ENCODE measurements around the gene COMMD2. TPM values are rescaled to one million over a fixed set of nuclear protein-coding genes. Genes with fewer than 3 reads are reported as not detected.

The COMMD2 gene
- total and polyA plus RNA-seq, 10 of the 15 experiments (the other 5 are each of a cell fraction or from before 2014, with no cell fraction given) = 23.0 to 97.0 (median 50.9) TPM

DNA sequence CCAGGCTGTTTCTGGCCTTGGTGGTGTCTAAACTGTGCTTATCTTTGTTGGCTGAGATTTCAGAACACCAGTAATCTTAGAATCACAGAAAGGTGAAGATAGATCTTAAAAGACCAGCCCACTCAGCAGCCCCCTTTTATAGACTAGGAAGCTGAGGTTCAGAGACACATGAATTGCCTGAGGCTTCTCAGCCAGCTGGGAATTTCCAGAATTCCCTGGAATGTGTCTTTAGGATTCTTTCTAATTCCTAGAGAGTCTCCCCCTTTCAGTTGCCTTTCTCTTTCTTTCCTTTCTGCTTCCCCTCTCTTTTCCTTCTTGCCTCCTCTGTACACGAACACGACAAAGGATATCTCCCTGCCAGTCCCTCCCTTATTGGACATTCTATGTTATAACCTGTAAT is 20.6 kb upstream of the COMMD2 start:
- H3K4me2 ChIP-seq (ENCODE audit: control insufficient read depth, insufficient read depth) = no peak overlapping the region
- no peaks in the 10 kb centered on the region; a peak in 2 of 4 replicates for H3K27me3 ChIP-seq (replicated peaks in 1 of 2; ENCODE audit: control insufficient read depth in 2 of 2, insufficient read depth in 2 of 2, low read length in 1 of 2)
- no peak for ATAC-seq
- TF ChIP-seq MAX (IDR thresholded peaks at IDR 0.05; ENCODE audit: low read depth, low read length) (no peak), WRNIP1 (IDR thresholded peaks at IDR 0.05; ENCODE audit: borderline replicate concordance, low read depth, low read length) (no peak), PML (IDR thresholded peaks at IDR 0.05; ENCODE audit: low read length) (no peak), CEBPZ (IDR thresholded peaks at IDR 0.05; ENCODE audit: low read depth, low read length) (no peak), SREBF1 (IDR thresholded peaks at IDR 0.05; ENCODE audit: low read length) (no peak), TARDBP (IDR thresholded peaks at IDR 0.05; ENCODE audit: borderline replicate concordance) (no peak), MEF2A (IDR thresholded peaks at IDR 0.05; ENCODE audit: insufficient read depth, low read depth, low read length) (no peak), IKZF2 (IDR thresholded peaks at IDR 0.05) (no peak), SMAD5 (IDR thresholded peaks at IDR 0.05; ENCODE audit: low read depth) (no peak), POLR2A (IDR thresholded peaks at IDR 0.05; ENCODE audit: low read depth, low read length) (no peak), KAT2A (conservative IDR thresholded peaks at IDR 0.05; ENCODE audit: control insufficient read depth, low read depth, low read length) (no peak), MEF2B (IDR thresholded peaks at IDR 0.05; ENCODE audit: partially characterized antibody, poor library complexity, severe bottlenecking) (no peak), STAT1 (conservative IDR thresholded peaks at IDR 0.05) (no peak), IKZF1 (conservative IDR thresholded peaks at IDR 0.05) (no peak), ZBTB4 (CRISPR knock-in tag; IDR thresholded peaks at IDR 0.05) (no peak)
- no peak overlapping the region for H3K4me3 ChIP-seq
- in situ Hi-C loops (cut with MboI) (loop anchor here (5.0 kb wide), 1 partner anchor 266 kb away; no protein-coding TSS in a partner anchor), intact Hi-C loops (cut with micrococcal nuclease; ENCODE audit: unreplicated experiment) (no loop called here)
- no peaks in the 10 kb centered on the region for H4K20me1 ChIP-seq (ENCODE audit: control insufficient read depth, insufficient read depth)
- H3K9ac ChIP-seq (ENCODE audit: control insufficient read depth, insufficient read depth, low read length) = no peak overlapping the region
- SMC1A ChIA-PET (ENCODE audit: uncharacterized antibody, unreplicated experiment) = interaction anchor here (1.4 to 7.0 kb wide), 6 partner anchors 9 to 282 kb away, joined by 3 to 86 read pairs (median 12); partner anchors contain the start of gene COMMD2
- RAD21 ChIA-PET (ENCODE audit: unreplicated experiment) = interaction anchor here (1.3 to 5.1 kb wide), 4 partner anchors 205 to 263 kb away, joined by 8 to 37 read pairs (median 19); no protein-coding TSS in a partner anchor
- no TSS peak for BruUV-seq (replicated peaks)
- H3K9me3 ChIP-seq (replicated peaks; ENCODE audit: control insufficient read depth, insufficient read depth, low read length) = no peaks in the 10 kb centered on the region
- no peaks in the 10 kb centered on the region for H3K79me2 ChIP-seq (ENCODE audit: control insufficient read depth, insufficient read depth, low read length)
- POLR2A ChIA-PET = no interaction called here
- DNase-seq (ENCODE audit: low read depth, low spot score) = no peak
- H3K4me1 ChIP-seq (ENCODE audit: control insufficient read depth, insufficient read depth, low read length) = no peaks in the 10 kb centered on the region
- H3K36me3 ChIP-seq (ENCODE audit: control insufficient read depth in 2 of 2, insufficient read depth in 2 of 2, low read length in 1 of 2) = no peaks in the 10 kb centered on the region
- CTCF ChIA-PET = interaction anchor here (0.6 to 15.4 kb wide), 20 partner anchors 10 to 448 kb away, joined by 3 to 222 read pairs (median 6); no protein-coding TSS in a partner anchor
- WGBS (ENCODE audit: insufficient coverage, insufficient replicate concordance, low lambda C conversion rate, missing lambda C conversion rate) = 84% methylated on average over 2 of the region's 2 CpGs
- H2AFZ ChIP-seq (ENCODE audit: control insufficient read depth, low read depth, low read length) = no peak overlapping the region
- H3K27ac ChIP-seq (ENCODE audit: control insufficient read depth, insufficient read depth) = no peak overlapping the region
- FAIRE-seq = no peak
